ENCODE measurements around the gene TIAM1.

The TIAM1 gene

GRCh38 chr21:31364253-31364945, 20.3 kb upstream of the TIAM1 start:
- Mint-ChIP-seq H3K27me3 (no peaks in the 10 kb centered on the region), H3K9me3 (peaks cover 12% of the 10 kb centered on the region), H3K36me3 (ENCODE audit: low read depth) (no peaks in the 10 kb centered on the region), H3K4me1 (ENCODE audit: low read depth) (peaks cover 56% of the 10 kb centered on the region), H3K4me3 (peak overlapping the region; percentile 35), H3K27ac (peak overlapping the region; percentile 76)

DNA sequence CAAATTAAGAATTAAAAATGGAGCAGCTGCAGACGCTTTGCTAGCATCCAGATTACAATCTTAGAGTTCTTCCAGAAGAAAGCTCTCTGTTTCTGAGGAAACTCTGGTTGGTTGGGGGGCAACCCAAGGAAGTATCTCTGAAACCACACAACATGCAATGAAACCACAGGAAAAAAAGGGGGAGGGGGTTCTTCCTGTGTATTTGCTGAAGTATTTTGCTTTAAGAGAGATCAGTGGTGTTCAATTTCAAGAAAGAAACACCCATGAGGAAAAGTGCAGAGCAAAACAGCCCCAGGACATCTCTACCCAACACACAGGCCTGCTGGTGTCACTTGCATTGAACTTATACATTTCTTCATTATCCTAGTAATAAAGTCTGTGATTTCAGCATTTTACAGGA, 19.7 kb upstream of the TIAM1 start:
- Mint-ChIP-seq H3K4me3 (peak overlapping the region; percentile 32), H3K36me3 (ENCODE audit: low read depth) (no peaks in the 10 kb centered on the region), H3K4me1 (ENCODE audit: low read depth) (peaks cover 56% of the 10 kb centered on the region), H3K27me3 (no peaks in the 10 kb centered on the region), H3K27ac (peak overlapping the region; percentile 76), H3K9me3 (peaks cover 15% of the 10 kb centered on the region)

- Mint-ChIP-seq H3K27me3 (no peaks in the 10 kb centered on the region), H3K27ac (no peak overlapping the region), H3K4me3 (no peak overlapping the region), H3K9me3 (peaks cover 15% of the 10 kb centered on the region), H3K36me3 (ENCODE audit: low read depth) (no peaks in the 10 kb centered on the region), H3K4me1 (ENCODE audit: low read depth) (peaks cover 45% of the 10 kb centered on the region)
Observed at GRCh38 chr21:31360717-31361116, 16.7 kb upstream of the TIAM1 start.

DNA sequence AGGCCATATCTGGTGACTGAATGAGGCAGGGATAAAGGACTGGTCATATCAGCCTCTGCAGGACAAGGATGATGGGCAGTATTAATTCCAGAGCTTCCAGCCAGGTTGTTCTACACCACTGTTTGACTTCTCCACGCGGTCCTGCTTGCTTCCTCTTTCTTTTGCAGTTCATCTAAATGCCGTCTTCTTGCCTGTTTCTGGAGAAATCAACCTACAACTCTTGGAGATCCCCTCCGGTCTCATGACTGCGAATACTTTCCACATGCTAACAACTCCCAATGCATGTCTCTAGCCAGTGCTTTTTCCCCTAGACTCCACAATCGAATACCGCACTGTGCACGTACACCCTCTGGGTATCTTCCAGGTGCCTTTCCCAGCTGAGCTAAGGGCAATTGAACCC, 14.1 kb upstream of the TIAM1 start:
- peaks cover 47% of the 10 kb centered on the region for H3K4me1 Mint-ChIP-seq (ENCODE audit: low read depth)
- peaks cover 7% of the 10 kb centered on the region for H3K36me3 Mint-ChIP-seq (ENCODE audit: low read depth)
- peaks cover 15% of the 10 kb centered on the region for H3K9me3 Mint-ChIP-seq
- no peak overlapping the region for H3K27ac Mint-ChIP-seq
- H3K4me3 Mint-ChIP-seq = no peak overlapping the region
- no peaks in the 10 kb centered on the region for H3K27me3 Mint-ChIP-seq

GRCh38 chr21:31356440-31356839, 12.4 kb upstream of the TIAM1 start:
- peaks cover 7% of the 10 kb centered on the region for H3K36me3 Mint-ChIP-seq (ENCODE audit: low read depth)
- H3K4me1 Mint-ChIP-seq (ENCODE audit: low read depth) = peaks cover 55% of the 10 kb centered on the region
- H3K27ac Mint-ChIP-seq = no peak overlapping the region
- no peak overlapping the region for H3K4me3 Mint-ChIP-seq
- no peaks in the 10 kb centered on the region for H3K27me3 Mint-ChIP-seq
- peaks cover 15% of the 10 kb centered on the region for H3K9me3 Mint-ChIP-seq

- Mint-ChIP-seq H3K27me3 (no peaks in the 10 kb centered on the region), H3K4me3 (peak overlapping the region; percentile 75), H3K4me1 (ENCODE audit: low read depth) (peaks cover 51% of the 10 kb centered on the region), H3K36me3 (ENCODE audit: low read depth) (peaks cover 7% of the 10 kb centered on the region), H3K27ac (peak overlapping the region; percentile 96), H3K9me3 (peaks cover 12% of the 10 kb centered on the region)
Observed at GRCh38 chr21:31354604-31355443, 10.8 kb upstream of the TIAM1 start.

GRCh38 chr21:31354122-31354521, 10.1 kb upstream of the TIAM1 start:
- peak overlapping the region; percentile 96 for H3K27ac Mint-ChIP-seq
- H3K4me3 Mint-ChIP-seq = peak overlapping the region; percentile 75

GRCh38 chr21:31352836-31353235, 8.8 kb upstream of the TIAM1 start:
- Mint-ChIP-seq H3K27ac (peak overlapping the region; percentile 65), H3K27me3 (no peaks in the 10 kb centered on the region), H3K9me3 (peaks cover 4% of the 10 kb centered on the region), H3K4me3 (peak overlapping the region; percentile 18), H3K36me3 (ENCODE audit: low read depth) (peaks cover 7% of the 10 kb centered on the region), H3K4me1 (ENCODE audit: low read depth) (peaks cover 55% of the 10 kb centered on the region)

More at GRCh38 chr21:31354122-31354521, 10.1 kb upstream of the TIAM1 start:
- Mint-ChIP-seq H3K4me1 (ENCODE audit: low read depth) (peaks cover 52% of the 10 kb centered on the region), H3K36me3 (ENCODE audit: low read depth) (peaks cover 7% of the 10 kb centered on the region), H3K9me3 (peaks cover 5% of the 10 kb centered on the region), H3K27me3 (no peaks in the 10 kb centered on the region)

GRCh38 chr21:31351960-31352359, 7.9 kb upstream of the TIAM1 start:
- Mint-ChIP-seq H3K4me3 (no peak overlapping the region), H3K9me3 (peaks cover 4% of the 10 kb centered on the region), H3K36me3 (ENCODE audit: low read depth) (peaks cover 7% of the 10 kb centered on the region), H3K27ac (no peak overlapping the region), H3K4me1 (ENCODE audit: low read depth) (peaks cover 59% of the 10 kb centered on the region), H3K27me3 (no peaks in the 10 kb centered on the region)

GRCh38 chr21:31351438-31351837, 7.4 kb upstream of the TIAM1 start:
- Mint-ChIP-seq H3K4me1 (ENCODE audit: low read depth) (peaks cover 58% of the 10 kb centered on the region), H3K36me3 (ENCODE audit: low read depth) (peaks cover 7% of the 10 kb centered on the region), H3K27ac (peak overlapping the region; percentile 49), H3K4me3 (no peak overlapping the region), H3K27me3 (no peaks in the 10 kb centered on the region), H3K9me3 (peaks cover 4% of the 10 kb centered on the region)

DNA sequence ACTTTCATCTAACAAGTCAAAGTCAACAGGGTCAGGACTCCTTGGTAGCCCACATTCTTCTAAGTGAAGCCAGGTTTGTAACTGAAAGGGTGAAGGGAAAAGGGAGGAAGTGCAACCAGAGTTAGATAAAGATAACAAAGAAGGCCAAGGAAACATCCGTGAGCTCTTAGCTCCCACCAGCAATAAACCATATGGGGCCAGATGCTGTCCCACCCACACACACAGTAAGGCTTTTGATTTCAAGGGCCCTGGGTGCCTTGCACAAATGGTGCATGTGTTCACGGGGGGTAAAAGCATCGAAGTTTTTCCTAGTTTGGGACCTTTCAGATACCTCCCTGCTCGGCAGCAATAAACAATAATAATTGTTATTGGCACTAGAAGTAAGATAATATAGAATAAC, 5.1 kb upstream of the TIAM1 start:
- H3K36me3 Mint-ChIP-seq (ENCODE audit: low read depth) = no peaks in the 10 kb centered on the region

GRCh38 chr21:31348188-31348587, 4.1 kb upstream of the TIAM1 start:
- Mint-ChIP-seq H3K4me3 (no peak overlapping the region), H3K27me3 (peaks cover 2% of the 10 kb centered on the region), H3K27ac (no peak overlapping the region), H3K9me3 (peaks cover 4% of the 10 kb centered on the region), H3K4me1 (ENCODE audit: low read depth) (peaks cover 52% of the 10 kb centered on the region), H3K36me3 (ENCODE audit: low read depth) (no peaks in the 10 kb centered on the region)

More for the DNA sequence above, 5.1 kb upstream of the TIAM1 start:
- Mint-ChIP-seq H3K27me3 (no peaks in the 10 kb centered on the region), H3K4me3 (no peak overlapping the region), H3K4me1 (ENCODE audit: low read depth) (peaks cover 49% of the 10 kb centered on the region), H3K27ac (no peak overlapping the region), H3K9me3 (peaks cover 4% of the 10 kb centered on the region)

DNA sequence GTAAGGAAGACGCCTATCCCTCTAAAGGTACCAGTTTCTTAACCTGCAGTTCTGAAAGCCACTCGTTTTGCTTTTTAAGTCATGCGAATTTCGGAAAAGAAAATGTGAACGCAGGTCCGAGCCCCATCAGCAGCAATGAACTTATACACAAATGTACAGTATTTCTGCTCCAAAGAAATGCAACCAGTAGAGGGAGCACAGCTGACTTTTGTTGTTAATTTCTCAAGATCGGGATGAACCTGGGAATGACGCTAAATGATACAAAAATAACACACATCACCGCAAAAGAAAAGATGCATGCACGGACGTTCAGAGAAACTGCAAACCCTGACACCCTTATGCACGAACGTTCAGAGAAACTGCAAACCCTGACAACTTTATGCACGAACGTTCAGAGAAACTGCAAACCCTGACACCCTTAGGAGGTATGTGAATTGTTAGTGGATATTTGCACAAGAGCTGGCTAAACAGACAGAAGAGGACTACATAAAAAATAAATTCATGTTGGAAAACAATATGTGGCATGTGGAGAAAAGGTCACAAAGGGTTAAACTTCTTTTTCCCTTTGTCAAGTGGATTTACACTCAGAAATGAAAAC, 3.5 kb upstream of the TIAM1 start:
- no peak overlapping the region for H3K4me3 Mint-ChIP-seq
- peaks cover 6% of the 10 kb centered on the region for H3K27me3 Mint-ChIP-seq
- H3K27ac Mint-ChIP-seq = peak overlapping the region; percentile 14
- peaks cover 4% of the 10 kb centered on the region for H3K9me3 Mint-ChIP-seq
- no peaks in the 10 kb centered on the region for H3K36me3 Mint-ChIP-seq (ENCODE audit: low read depth)
- peaks cover 53% of the 10 kb centered on the region for H3K4me1 Mint-ChIP-seq (ENCODE audit: low read depth)

DNA sequence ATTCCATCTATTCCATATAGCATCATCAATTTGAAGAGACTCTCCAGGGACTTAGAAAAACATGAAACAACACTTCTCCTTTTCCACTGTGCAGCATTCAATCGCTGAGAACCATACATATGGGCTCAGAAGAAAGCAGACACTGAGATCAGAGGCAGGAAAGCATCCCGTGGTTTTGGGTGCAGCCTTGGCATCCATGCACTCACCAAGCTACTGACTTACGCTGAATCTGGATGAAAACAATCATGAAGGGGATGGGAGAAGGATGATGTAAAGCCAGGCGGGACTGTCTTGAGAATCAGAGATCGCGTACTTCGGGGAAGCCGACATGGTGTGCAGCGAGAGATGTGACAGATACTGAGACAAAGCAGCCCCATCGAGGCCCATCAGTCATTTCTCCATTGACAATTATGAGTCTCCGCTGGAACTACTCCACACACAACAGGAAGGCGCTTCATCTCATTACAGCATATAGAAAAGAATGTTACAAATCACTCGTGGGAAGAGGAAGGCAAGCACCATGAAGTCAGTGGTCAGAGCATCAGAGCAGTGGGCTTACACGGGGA, 2.3 kb upstream of the TIAM1 start:
- Mint-ChIP-seq H3K4me1 (ENCODE audit: low read depth) (peaks cover 55% of the 10 kb centered on the region), H3K27ac (peak overlapping the region; percentile 6), H3K4me3 (no peak overlapping the region)

DNA sequence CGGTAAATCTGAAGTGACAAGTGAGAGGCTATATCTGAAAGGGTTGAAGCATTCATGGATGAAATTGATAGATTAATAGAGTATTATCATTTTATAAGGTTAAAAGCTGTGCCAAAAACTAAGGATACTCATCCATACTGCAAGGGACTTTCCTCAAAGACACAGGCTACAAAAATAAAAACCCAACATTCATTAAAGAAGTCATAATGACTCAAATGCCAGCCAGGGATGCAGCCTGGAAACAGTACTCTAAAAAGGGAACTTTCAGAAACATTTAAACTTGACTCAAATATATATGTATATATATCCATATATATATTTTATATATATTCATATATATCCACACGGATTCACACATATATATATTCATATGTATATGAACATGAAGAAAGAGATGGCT, 1.1 kb upstream of the TIAM1 start:
- no peaks in the 10 kb centered on the region for H3K36me3 Mint-ChIP-seq (ENCODE audit: low read depth)
- H3K4me3 Mint-ChIP-seq = peak overlapping the region; percentile 46
- H3K9me3 Mint-ChIP-seq = no peaks in the 10 kb centered on the region
- peaks cover 9% of the 10 kb centered on the region for H3K27me3 Mint-ChIP-seq
- H3K4me1 Mint-ChIP-seq (ENCODE audit: low read depth) = peaks cover 63% of the 10 kb centered on the region
- peak overlapping the region; percentile 18 for H3K27ac Mint-ChIP-seq

More for the DNA sequence above, 2.3 kb upstream of the TIAM1 start:
- H3K27me3 Mint-ChIP-seq = peaks cover 9% of the 10 kb centered on the region
- H3K36me3 Mint-ChIP-seq (ENCODE audit: low read depth) = no peaks in the 10 kb centered on the region
- H3K9me3 Mint-ChIP-seq = peaks cover 4% of the 10 kb centered on the region
